Measurements from ENCODE around the gene ZNF275.

The ZNF275 gene

GRCh38 chrX:153370293-153371055, 36.5 kb downstream of the ZNF275 start:
- ATAC-seq, result no peak
- no peak for TF ChIP-seq ISL1 (CRISPR knock-in tag; IDR thresholded peaks at IDR 0.05)
- TF ChIP-seq PATZ1 (CRISPR knock-in tag; IDR thresholded peaks at IDR 0.05; ENCODE audit: borderline replicate concordance), result no peak
- TF ChIP-seq POU6F1 (CRISPR knock-in tag; IDR thresholded peaks at IDR 0.05; ENCODE audit: borderline replicate concordance, low read depth), result no peak
- TF ChIP-seq ZNF8 (CRISPR knock-in tag; IDR thresholded peaks at IDR 0.05), result no peak
- no peak for TF ChIP-seq CREB5 (CRISPR knock-in tag; IDR thresholded peaks at IDR 0.05; ENCODE audit: low read depth)
- no peak for TF ChIP-seq TCF4 (CRISPR knock-in tag; IDR thresholded peaks at IDR 0.05; ENCODE audit: borderline replicate concordance)
- no peak for TF ChIP-seq GLIS3 (CRISPR knock-in tag; IDR thresholded peaks at IDR 0.05)
- TF ChIP-seq ZFP30 (CRISPR knock-in tag; IDR thresholded peaks at IDR 0.05), result no peak
- TF ChIP-seq ESRRG (CRISPR knock-in tag; IDR thresholded peaks at IDR 0.05), result no peak
- TF ChIP-seq ARNTL (CRISPR knock-in tag; IDR thresholded peaks at IDR 0.05; ENCODE audit: borderline replicate concordance, low read depth), result no peak
- no peak for TF ChIP-seq ZFP3 (CRISPR knock-in tag; IDR thresholded peaks at IDR 0.05)
- TF ChIP-seq OSR1 (CRISPR knock-in tag; IDR thresholded peaks at IDR 0.05), result no peak
- TF ChIP-seq PPARA (CRISPR knock-in tag; IDR thresholded peaks at IDR 0.05; ENCODE audit: borderline replicate concordance), result no peak
- TF ChIP-seq BACH2 (CRISPR knock-in tag; IDR thresholded peaks at IDR 0.05; ENCODE audit: borderline replicate concordance), result no peak
- no peak for TF ChIP-seq TSHZ2 (CRISPR knock-in tag; IDR thresholded peaks at IDR 0.05)
- no peak for TF ChIP-seq CSRNP3 (CRISPR knock-in tag; IDR thresholded peaks at IDR 0.05)
- no peak for TF ChIP-seq ZC3H10 (CRISPR knock-in tag; IDR thresholded peaks at IDR 0.05)
- no peak for TF ChIP-seq ZNF70 (CRISPR knock-in tag; IDR thresholded peaks at IDR 0.05)
- no peak for TF ChIP-seq SNAI2 (CRISPR knock-in tag; IDR thresholded peaks at IDR 0.05)
- TF ChIP-seq CSDC2 (CRISPR knock-in tag; IDR thresholded peaks at IDR 0.05), result no peak

GRCh38 chrX:153371256-153371655, 37.3 kb downstream of the ZNF275 start:
- no peak for TF ChIP-seq GLIS3 (CRISPR knock-in tag; IDR thresholded peaks at IDR 0.05)
- TF ChIP-seq ZFP3 (CRISPR knock-in tag; IDR thresholded peaks at IDR 0.05), result no peak
- TF ChIP-seq TSHZ2 (CRISPR knock-in tag; IDR thresholded peaks at IDR 0.05), result no peak
- no peak for TF ChIP-seq OSR1 (CRISPR knock-in tag; IDR thresholded peaks at IDR 0.05)
- no peak for TF ChIP-seq BACH2 (CRISPR knock-in tag; IDR thresholded peaks at IDR 0.05; ENCODE audit: borderline replicate concordance)
- TF ChIP-seq CSDC2 (CRISPR knock-in tag; IDR thresholded peaks at IDR 0.05), result no peak
- no peak for TF ChIP-seq ESRRG (CRISPR knock-in tag; IDR thresholded peaks at IDR 0.05)
- no peak for TF ChIP-seq ZFP30 (CRISPR knock-in tag; IDR thresholded peaks at IDR 0.05)
- no peak for TF ChIP-seq RARB (CRISPR knock-in tag; IDR thresholded peaks at IDR 0.05)
- no peak for TF ChIP-seq SNAI2 (CRISPR knock-in tag; IDR thresholded peaks at IDR 0.05)
- no peak for TF ChIP-seq ZNF70 (CRISPR knock-in tag; IDR thresholded peaks at IDR 0.05)

More at GRCh38 chrX:153371256-153371655, 37.3 kb downstream of the ZNF275 start:
- ATAC-seq, result no peak
